Stimulated activated CD4-positive, alpha-beta T cell treated with anti-CD3 and anti-CD28 coated beads, Interleukin-1b, Interleukin-23, amount 100 ng/mL, for 4 hours (primary cell): Measurements from ENCODE around the gene APBB2.

Experiments
- DNase-seq, 2 donors: peaks; one replicate each; pipeline ENCODE4 v3.0.0-alpha.2; 2020; ENCODE audit warnings: low read depth in 2 of 2

Gene APBB2

DNA sequence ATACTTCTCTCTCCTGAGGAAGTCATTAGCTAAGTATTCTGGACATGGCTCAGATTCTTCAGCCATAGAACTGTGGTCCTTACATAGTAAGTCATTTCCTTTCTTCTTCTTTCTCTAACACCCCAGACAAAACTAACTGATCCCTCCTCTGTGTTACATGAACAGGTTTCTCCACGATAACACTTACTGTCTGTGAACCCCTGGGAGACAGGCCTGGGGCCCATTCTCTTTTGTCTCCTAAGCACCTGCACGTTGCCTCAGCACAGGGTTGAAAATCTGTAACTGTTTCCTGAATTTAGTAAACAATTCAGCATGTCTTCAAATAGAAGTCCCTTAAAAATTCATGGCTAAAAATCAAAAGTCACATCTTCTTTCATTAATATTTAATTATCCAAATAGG is 24.7 kb downstream of the APBB2 start:
- DNase-seq = no peak

GRCh38 chr4:41189076-41189475 is 25.3 kb downstream of the APBB2 start:
- DNase-seq = no peak

DNA sequence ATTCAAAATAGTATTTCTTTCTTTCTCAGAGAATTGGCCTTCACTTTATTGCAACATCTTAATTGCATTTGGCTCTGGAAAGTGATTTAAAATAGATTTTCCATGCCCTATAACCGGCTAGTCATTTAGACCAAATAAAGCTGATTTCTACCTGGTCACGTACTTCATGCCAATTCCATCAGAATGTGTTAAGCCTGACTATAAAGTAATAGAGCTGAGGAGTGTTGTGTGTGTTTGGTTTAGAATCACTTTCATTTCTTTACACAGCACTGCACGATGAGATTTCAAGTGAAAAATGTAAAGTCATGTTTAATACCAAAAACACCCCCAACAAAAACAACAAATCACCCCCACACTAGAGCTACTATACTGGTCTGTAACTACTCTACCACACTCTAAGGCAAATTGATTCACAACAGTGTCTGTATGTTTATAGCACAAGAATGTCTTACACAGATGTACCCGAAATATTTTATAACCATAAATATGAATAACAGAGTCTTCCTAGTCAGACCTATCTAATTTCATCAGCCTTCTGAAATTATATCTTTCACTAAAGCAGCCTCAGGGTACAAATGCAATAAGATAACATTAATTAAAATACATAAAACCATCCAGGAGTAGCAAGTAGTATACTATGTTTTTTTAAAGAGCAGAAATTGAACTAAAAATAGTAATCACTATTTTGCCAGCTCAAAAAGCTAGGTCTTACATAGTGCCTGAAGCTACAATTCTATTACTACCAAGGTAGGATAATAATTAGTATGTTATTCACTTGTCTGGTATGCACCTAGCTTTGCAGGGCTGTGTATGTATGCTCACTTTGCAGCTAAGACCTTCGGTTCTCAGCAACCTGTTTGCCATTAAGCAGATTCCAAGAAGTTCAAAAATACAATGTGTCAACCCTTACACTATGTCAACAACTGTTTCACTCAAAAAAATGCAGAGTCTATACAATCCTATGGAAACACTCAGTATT is 28.4 kb downstream of the APBB2 start:
- no peak for DNase-seq

DNA sequence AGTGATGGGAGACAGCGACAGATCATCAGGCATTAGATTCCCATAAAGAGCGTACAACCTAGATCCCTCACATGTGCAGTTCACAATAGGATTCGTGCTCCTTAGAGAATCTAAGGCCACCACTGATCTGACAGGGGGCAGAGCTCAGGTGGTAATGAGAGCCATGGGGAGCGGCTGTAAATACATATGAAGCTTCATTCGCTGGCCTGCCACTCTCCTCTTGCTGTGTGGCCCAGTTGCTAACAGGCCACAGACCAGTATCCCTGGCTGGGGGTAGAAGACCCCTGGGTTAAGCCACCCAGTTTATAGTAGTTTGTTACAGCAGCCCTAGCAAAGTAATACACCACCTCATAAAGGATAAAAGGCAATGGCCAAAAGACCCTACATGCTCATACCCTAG is 30.3 kb downstream of the APBB2 start:
- DNase-seq = no peak

DNA sequence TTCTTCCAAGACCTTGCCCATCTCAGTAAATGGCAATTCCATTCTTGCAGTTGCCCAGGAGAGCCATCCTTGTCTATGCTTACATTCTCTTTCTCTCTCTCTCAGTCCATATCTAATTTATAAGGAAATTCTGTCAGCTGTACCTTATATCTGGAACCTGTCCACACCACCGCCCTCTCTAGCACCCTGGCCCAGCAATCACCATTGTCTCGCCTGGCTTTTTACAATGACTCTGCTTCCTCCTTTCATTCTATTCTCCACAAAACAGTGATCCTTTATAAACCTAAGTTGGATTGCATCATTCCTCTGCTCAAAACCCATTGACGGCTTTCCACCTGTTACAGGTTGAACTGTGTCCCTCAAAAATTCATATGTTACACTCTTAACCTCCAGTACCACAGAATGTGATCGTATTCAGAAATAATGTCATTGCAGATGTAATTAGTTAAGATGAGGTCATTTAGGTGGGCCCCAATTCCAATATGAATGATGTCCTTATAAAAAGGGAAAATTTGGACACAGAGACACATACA is 31.3 kb downstream of the APBB2 start:
- DNase-seq = no peak

- no peak for DNase-seq
Measured at GRCh38 chr4:41181037-41181436, 33.3 kb downstream of the APBB2 start.

DNA sequence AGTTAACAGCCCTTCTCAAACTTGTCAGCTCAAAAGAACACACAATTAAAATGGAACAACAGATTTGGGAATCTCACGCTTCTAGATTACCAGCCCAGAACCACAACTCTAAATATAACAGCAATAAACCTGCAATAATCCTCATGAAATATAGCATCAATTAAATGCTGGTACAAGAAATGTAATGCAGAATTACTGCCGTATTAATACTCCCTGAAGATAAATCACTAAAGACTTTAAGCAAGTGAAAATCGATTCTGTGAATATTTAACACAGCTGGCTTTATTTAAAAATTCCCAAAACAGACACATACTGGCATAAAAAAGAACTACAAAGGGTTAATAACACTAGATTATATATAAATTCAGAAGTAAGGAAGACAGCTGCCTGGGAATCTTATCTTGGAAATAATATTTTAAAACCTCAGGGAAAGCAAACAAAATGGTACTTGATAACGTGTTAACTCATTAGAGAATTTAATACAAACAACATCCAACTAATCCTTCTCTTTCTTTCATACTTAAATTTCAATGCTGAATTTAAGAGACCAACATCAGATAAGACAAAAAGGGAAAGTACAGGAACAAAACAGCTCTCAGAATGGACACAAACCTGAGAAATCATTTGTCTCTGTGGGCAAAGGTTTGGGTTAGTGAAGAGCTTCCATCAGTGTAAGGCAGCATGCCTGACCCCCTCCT is 34.7 kb downstream of the APBB2 start:
- DNase-seq = no peak

DNA sequence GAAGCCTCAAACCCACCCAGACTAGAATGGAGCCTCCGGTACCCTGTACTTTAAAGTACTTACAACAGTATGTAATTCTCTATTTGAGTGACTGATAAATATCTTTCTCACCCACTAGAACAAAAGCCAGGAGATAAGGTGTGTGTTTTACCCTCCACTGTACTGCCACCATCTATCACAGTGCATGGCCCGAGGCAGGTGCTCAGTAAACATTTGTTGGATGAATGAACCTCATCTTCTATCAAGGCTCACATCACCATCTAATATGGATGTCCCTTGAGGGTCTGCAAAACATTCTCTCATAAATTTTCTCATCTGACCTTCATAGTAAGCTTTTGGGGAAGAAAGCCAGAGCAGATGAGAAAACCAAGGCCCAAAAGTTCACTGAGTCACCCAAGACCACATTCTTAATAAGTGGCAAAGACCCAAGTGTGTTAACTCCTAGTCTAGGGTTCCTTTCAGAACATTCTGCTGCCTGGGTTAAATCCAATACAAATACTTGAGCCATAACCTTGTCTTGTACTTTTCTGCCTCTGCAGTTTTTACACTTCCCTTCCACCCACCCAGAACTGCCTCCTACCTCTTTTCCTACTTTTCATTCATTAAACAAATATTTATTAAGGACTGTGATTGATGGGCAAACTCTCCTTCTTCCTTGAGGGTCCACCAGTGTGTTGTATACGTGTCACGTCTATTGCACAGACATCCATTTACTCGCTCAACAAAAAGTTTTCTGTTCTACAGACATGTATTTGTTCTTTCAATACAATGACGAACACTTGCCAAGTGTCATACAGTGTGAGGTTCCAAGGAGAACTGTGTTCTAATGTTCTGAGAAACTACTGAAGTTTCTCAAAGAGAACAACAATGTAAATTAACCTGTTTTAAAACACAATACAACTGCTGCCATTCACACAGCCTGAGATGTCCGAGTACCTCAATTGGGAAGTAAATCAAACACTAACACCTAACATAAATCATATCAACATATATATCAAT is 35.7 kb downstream of the APBB2 start:
- no peak for DNase-seq

DNA sequence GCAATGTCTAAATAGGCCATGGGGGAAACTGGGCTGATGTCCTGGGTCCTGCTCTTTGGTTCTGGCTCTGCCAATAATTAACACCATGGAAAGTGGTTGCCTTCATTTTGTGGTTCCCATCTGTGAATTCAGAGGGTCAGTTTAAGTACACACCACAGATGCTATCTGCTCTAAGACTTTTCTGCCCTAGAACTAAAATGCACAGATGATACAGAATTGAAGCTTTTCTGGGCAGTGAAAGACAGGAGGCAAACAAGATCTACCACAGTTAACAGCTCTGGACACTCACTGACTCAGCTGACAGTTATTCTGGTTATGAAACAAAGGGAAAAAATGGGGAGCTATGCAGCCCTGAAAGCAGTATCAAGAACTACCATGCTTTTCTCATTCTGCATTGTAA is 37.3 kb downstream of the APBB2 start:
- DNase-seq = no peak

- DNase-seq = no peak
Measured at GRCh38 chr4:41176340-41176739, 38.0 kb downstream of the APBB2 start.

DNA sequence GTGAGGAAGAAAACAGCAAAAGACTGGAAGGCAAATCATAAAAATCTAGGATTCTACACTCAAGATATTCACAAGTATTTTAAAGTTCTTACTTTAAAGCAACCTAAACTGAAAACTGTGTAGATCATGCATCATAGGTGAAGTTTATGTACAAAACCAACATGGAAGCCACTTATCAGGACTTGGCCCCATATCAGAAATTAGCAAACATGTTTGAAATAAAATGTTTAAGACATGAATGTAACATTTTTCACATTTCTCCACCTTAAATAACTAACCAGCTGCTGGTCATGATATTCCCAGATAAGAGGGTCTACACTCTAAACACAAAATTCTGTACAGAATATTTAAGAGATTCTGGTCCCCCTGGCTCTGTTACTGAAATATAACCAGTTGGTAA is 38.5 kb downstream of the APBB2 start:
- no peak for DNase-seq

DNA sequence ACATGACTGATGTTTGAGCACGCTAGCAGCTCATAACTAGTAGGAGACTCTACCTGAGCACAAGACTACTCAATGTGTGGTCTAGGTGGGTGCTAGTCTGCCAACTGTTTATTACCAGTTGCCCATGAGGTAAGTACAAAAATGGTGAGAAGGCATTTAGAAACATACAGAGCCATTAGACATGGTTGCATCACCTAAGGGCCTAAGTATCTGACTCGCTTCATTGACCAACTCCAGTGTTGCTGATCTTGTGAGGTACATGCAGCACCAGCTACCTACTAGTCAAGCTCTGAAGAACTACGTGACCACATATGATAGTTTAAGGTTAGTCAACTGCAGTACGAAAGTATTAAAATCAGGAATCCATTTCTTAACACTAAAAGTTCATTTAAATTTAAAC is 39.9 kb downstream of the APBB2 start:
- DNase-seq = no peak

DNA sequence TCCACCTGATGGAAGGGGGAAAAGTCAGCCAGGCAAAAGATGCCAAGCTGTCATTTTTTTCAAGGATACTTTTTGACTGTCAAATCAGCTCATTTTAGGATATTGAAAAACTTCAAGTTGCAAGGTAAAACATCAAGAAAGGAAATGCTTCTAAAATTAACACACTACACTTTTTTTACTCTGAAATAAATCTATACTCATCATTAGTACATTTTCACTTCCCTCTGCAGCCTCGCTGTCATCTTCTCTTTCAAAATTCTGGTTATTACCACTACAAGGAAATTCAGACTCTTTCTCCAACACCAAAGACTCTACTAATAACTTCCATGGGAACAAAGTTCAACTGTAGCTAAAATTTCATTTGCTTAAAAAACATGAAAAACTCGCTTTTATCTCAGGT is 41.6 kb downstream of the APBB2 start:
- no peak for DNase-seq

- no peak for DNase-seq
Measured at GRCh38 chr4:41169256-41169800, 45.0 kb downstream of the APBB2 start.

- no peak for DNase-seq
Measured at GRCh38 chr4:41167191-41167590, 47.2 kb downstream of the APBB2 start.

DNA sequence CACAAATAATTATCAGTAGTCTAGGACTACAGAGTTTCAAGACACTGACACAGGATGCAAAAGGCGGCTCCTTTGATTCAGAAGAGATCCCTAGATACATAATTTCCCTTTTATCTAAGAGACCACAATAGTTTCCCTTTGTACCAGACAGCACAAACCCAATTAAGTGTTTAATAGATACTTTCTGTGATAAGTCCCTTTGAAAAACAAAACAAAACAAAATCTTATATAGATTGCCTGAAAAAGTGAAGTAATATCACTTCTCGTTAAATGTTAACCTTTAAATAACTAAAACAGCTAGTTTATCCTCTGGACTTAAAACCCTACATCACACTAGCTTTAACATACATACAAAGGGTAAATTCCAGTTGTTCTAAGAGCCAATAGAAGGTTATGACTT is 49.9 kb downstream of the APBB2 start:
- DNase-seq = no peak

- no peak for DNase-seq
Measured at GRCh38 chr4:41161355-41161754, 53.0 kb downstream of the APBB2 start.

DNA sequence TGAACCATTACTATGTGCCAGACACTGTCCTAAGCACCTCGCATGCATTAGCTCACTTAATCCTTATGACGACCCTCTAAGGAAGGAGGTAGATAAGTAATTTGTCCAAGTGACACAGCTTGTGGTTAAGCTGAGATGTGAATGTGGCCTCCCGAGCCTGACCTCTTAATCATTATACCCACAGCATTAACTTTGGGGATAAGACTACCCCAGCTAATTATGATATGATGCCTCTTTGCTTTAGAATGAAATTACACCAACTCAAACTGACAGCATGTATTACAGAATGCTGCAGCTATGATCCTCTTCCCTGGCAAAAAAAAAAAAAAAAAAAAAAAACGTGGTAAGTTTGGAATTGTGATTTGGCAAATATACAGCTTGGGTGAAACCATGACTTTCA is 53.5 kb downstream of the APBB2 start:
- DNase-seq = no peak

- no peak for DNase-seq
Measured at GRCh38 chr4:41160012-41160789, 54.1 kb downstream of the APBB2 start.

DNA sequence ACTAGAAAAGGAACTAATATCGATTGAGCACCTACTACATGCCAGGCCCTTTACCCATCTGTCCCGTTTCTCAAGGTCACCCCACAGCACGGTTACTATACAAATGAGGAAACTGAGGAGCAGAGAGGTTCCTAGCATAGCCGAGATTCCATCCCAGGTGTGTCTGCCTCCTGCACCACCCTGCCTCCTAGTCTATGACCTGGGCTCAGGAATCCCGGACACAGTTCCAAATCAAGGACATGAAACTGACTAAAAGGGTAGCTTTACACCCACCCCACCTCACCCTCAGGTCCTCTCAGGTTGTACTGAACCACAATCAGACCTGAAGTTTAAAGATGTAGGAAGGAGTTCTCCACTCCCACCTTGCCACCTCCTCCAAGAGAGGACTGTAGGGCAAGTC is 55.6 kb downstream of the APBB2 start:
- no peak for DNase-seq

GRCh38 chr4:41158274-41158673 is 56.1 kb downstream of the APBB2 start:
- DNase-seq = no peak
